Occipital lobe (tissue), 2 donors: Measurements from ENCODE around the gene AQP10. TPM values are rescaled to one million over a fixed set of nuclear protein-coding genes. Genes with fewer than 3 reads are reported as not detected.
A peak's percentile ranks its signal among the peaks of the same experiment; 100 is the strongest.
"Not testable (repeated sequence)": the region's sequence is repeated elsewhere in the genome, so short reads cannot be mapped to it uniquely, and the experiment has no call there.

ENCODE experiments used
- DNase-seq: peaks from one replicate; lab custom pipeline; 2025; lab: John Stamatoyannopoulos, UW
- total RNA-seq: library from RNA; depleted of rRNA; stranded (reverse); fragments of >200 nt; gene quantifications from one replicate; pipeline ENCODE4 v1.2.3, GENCODE V29; 2014

The AQP10 gene
- total RNA-seq, 1 donor from 2014 or later, result not detected

GRCh38 chr1:154323493-154323892 is 2.6 kb downstream of the AQP10 start:
- DNase-seq, result no peak

- DNase-seq, result no peak
These were observed 3.3 kb downstream of the AQP10 start for GRCh38 chr1:154324241-154324640.

- DNase-seq, result peak; percentile 60
These were observed 4.0 kb downstream of the AQP10 start, which contains the start of gene ATP8B2 for GRCh38 chr1:154324669-154325582. Gene ATP8B2, plus strand, starts transcription at chr1:154325525. Its CDS starts 2,617 bp downstream, at chr1:154328142.

GRCh38 chr1:154325583-154326545 is 5.0 kb downstream of the AQP10 start:
- peak; percentile 39 for DNase-seq

GRCh38 chr1:154326546-154327465 is 5.9 kb downstream of the AQP10 start:
- no peak for DNase-seq

- DNase-seq, result no peak
These were observed 6.8 kb downstream of the AQP10 start for GRCh38 chr1:154327466-154328317.

- DNase-seq, result peak; percentile 84
These were observed 7.6 kb downstream of the AQP10 start for GRCh38 chr1:154328318-154329151.

- no peak for DNase-seq
These were observed 8.2 kb downstream of the AQP10 start for GRCh38 chr1:154329152-154329521.

- peak; percentile 44 for DNase-seq
These were observed 8.7 kb downstream of the AQP10 start for GRCh38 chr1:154329551-154330131.

GRCh38 chr1:154330669-154331068 is 9.8 kb downstream of the AQP10 start:
- DNase-seq, result no peak

GRCh38 chr1:154334079-154335024 is 13.5 kb downstream of the AQP10 start:
- DNase-seq, result no peak

- peak; percentile 53 for DNase-seq
These were observed 14.3 kb downstream of the AQP10 start for GRCh38 chr1:154335025-154335714.

GRCh38 chr1:154337253-154337894 is 16.5 kb downstream of the AQP10 start:
- no peak for DNase-seq

GRCh38 chr1:154338875-154339274 is 18.0 kb downstream of the AQP10 start:
- DNase-seq, result no peak

GRCh38 chr1:154341366-154341765 is 20.5 kb downstream of the AQP10 start:
- not testable (repeated sequence) for DNase-seq

GRCh38 chr1:154342132-154342531 is 21.2 kb downstream of the AQP10 start:
- DNase-seq, result no peak
